ENCODE data around the gene SH2D4B.

SH2D4B gene

DNA sequence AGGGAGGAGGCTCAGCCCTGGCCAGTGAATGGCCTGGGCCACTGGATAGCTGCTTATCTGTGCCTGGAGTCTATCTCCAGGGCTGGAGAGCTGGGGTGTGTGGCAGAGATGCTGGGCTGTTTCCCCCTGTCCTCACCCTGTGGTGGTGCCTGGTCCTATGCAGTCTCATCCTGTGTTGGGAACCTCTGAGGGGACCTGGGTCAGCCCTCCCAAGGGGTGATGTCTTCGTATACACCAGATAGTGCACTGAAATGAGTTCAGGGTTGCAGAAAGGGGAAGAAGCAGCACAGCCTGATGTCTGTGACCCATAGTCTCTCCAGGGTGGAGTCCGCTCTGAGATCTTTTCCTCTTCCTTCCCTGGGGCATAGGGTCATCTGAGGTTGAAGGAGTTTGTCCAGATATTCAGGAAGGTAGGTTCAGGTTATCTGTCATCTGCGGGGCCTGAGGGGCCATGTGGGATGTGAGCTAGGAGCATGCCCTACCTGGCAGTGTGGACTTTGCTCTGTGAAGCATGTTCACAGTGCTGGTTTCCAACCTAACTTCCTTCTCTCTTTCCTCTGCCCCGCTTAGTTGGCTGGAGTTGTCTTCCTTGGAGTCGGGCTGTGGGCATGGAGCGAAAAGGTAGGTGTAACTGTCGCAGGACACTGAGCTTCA is 33.4 kb upstream of the SH2D4B start:
- no peak for DNase-seq

GRCh38 chr10:80504897-80505465 is 32.7 kb upstream of the SH2D4B start:
- DNase-seq, result no peak

DNA sequence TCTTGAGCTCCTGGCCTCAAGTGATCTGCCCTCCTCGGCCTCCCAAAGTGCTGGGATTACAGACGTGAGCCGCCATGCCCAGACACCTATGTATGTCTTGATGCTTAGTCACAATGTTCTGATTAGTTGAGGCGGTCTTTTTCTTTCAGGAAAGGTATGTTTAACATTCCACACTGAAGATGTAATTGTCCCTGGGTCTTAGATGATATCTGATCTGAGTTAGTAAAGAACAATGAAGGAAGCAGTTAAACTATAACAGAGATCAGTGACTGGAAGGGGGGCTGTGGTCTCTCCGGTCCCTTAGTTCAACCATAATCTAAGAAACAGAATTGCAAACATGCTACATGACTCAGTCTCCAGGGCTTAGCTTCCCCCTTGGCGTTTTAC is 31.5 kb upstream of the SH2D4B start:
- peak; percentile 61 for DNase-seq

- no peak for DNase-seq
Observed at GRCh38 chr10:80506836-80507487, 30.7 kb upstream of the SH2D4B start.

- no peak for DNase-seq
Observed at GRCh38 chr10:80509108-80509402, 28.6 kb upstream of the SH2D4B start.

DNA sequence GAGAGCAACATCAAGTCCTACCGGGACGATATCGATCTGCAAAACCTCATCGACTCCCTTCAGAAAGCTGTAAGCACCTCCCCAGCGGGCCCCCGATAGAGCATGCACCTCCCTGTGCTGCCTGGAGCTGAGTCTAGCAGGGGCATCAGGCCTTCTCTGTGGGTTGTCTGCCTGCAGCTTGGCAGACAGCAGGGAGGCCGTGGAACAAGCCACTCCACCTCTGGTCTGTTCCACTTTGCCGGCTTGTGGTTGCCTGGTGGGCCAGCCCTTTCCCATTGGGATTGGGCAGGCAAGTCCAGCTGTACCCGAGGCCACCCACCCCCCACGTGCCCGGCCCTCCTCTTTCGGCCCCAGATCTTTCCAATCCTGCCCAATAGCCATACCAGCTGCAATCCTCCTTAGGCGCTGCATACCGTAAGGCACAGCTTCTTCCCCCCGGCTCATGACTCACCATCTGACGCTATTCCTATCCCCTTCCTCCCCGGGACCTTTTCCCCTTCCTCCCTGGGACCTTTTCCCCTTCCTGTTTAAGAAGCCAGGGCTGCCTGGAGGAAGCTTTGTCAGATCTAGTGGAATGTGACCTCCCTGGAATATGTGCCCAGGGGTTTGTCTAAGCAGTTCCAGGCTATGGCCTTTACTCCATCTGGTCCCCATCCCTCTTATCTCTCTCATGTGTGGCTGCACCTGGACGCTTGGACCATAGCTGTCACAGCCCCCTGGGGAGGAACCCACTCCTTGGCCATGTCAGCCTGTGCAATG is 28.1 kb upstream of the SH2D4B start:
- peak; percentile 80 for DNase-seq

DNA sequence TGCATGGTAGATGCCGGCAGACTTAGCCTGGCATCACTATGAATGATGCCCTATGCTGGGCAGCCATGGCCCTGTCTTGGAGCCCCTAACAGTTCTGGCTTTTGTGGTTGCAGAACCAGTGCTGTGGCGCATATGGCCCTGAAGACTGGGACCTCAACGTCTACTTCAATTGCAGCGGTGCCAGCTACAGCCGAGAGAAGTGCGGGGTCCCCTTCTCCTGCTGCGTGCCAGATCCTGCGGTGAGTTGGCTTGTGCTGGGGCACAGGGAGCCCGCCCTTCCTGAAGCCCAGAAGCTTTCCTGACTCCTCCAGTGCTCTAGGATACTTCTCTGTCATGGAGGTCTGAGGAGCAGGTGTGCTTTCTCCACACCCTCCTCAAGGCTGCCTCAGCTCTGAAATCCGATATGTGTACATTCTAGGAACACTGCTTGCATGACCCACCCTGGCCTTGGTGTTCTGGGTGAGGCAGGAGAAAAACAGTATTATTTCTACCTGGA is 25.6 kb upstream of the SH2D4B start:
- DNase-seq, result no peak

- DNase-seq, result no peak
Observed at GRCh38 chr10:80513106-80513505, 24.6 kb upstream of the SH2D4B start.

DNA sequence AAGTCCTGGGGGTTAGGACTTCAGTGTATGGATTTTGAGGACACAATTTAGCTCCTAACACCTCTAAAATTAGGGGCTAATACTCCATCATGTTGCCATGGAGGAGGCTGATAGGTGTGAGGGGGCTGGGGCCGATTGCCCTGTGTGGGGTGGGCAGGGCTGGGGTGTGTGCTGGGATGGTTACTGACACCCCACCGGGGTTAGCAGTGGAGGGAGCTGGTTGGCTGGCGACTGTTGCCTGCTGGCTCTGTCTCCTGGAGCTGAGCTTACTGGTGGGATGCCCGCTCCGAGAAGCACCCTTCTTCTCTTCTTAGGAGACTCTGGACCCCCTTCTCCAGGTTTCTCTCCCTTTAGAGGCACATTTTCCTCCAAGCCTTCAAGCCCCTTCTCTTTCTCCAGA is 22.2 kb upstream of the SH2D4B start:
- no peak for DNase-seq

GRCh38 chr10:80515941-80516340 is 21.8 kb upstream of the SH2D4B start:
- DNase-seq, result no peak

DNA sequence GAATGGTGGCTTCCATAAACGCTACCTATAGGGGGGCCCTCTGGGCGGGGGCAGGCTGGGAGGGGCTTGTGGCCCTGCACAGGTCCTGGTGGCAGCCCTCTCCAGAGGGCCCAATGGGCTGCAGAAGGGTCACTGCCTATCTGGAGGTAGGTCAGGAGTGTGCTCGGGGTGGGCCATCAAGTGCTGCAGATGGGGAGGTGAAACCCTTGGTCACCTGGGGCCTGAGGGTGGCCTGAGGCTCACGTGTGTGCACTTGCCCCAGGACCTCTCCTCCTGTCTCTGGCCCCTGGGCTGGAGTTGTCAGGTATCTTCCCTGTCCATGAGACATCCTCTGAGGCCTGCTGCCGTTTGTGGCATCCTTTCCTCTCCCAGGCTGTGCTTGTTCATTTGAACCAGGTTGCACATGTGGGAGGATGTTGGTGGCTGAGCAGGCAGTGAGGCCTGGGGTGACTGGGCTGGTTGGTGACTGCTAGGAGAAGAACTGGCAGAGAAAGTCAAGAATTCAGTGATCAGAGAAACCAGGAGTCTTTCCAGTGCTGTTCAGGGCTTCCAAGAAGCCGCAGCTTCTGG is 21.1 kb upstream of the SH2D4B start:
- DNase-seq, result no peak

DNA sequence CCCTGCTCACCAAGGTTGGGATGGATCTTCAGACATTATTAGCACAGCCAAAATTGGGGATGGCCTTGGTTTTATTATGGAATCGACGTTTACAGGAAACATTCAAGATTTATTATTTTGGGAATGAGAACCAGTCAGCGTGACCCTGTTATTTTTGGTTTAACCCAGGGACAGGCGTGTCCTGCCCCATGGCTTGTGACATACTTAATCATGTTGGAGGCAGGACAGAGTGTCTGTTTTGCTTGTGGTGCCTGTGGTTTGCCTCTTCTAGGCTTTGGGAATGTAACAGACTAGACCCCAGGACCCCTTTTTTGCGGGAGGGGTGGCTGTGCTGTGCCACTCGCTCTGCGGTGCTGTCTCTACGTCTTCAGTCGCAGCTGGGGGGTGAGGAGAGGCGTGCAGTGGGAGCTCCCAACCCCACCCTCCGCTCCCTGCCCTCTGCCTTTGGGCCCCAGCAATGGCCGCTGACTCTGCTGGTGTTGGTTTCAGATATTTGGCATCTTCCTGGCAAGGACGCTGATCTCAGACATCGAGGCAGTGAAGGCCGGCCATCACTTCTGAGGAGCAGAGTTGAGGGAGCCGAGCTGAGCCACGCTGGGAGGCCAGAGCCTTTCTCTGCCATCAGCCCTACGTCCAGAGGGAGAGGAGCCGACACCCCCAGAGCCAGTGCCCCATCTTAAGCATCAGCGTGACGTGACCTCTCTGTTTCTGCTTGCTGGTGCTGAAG is 20.1 kb upstream of the SH2D4B start:
- no peak for DNase-seq

DNA sequence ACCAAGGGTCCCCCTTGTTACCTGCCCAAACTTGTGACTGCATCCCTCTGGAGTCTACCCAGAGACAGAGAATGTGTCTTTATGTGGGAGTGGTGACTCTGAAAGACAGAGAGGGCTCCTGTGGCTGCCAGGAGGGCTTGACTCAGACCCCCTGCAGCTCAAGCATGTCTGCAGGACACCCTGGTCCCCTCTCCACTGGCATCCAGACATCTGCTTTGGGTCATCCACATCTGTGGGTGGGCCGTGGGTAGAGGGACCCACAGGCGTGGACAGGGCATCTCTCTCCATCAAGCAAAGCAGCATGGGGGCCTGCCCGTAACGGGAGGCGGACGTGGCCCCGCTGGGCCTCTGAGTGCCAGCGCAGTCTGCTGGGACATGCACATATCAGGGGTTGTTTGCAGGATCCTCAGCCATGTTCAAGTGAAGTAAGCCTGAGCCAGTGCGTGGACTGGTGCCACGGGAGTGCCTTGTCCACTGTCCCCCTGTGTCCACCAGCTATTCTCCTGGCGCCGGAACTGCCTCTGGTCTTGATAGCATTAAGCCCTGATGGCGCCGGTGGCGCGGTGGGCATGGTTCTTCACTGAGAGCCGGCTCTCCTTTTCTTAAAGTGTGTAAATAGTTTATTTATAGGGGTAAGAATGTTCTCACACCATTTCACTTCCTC is 19.4 kb upstream of the SH2D4B start:
- no peak for DNase-seq

- no peak for DNase-seq
Observed at GRCh38 chr10:80518807-80519360, 18.8 kb upstream of the SH2D4B start.

DNA sequence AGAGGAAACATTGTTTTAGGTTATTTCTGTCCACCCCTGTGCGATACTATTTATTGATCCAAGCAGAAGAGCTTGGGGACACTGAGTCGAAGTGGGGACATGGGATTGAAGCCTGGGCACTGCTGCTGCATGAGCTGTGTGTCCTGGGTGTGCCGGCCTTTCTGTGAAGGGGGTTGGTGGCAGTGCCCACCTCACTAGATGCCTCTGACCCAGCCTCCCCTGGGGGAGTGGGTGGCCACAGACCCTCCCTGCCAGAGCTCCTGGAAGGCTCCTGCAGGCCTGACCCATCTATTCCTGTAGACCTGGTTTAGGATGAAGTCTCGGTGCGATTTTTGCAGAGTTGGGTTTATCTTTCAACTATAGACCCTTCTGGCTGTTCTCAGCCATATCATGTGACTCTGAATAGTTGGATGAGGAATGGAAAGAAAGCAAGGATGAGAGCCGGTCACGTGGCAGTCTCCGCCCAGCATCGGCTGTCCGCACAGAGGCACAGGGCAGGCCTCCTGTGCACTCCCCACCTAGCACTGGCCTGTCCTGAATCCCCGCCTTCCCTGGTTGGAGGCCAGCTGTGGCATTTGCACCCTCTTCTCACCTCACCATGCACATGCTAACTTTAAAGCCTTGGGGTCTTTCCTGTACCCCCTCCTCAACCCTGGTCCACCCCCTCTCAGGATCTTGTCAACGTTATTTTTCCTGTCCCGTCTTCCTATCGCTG is 17.6 kb upstream of the SH2D4B start:
- no peak for DNase-seq

DNA sequence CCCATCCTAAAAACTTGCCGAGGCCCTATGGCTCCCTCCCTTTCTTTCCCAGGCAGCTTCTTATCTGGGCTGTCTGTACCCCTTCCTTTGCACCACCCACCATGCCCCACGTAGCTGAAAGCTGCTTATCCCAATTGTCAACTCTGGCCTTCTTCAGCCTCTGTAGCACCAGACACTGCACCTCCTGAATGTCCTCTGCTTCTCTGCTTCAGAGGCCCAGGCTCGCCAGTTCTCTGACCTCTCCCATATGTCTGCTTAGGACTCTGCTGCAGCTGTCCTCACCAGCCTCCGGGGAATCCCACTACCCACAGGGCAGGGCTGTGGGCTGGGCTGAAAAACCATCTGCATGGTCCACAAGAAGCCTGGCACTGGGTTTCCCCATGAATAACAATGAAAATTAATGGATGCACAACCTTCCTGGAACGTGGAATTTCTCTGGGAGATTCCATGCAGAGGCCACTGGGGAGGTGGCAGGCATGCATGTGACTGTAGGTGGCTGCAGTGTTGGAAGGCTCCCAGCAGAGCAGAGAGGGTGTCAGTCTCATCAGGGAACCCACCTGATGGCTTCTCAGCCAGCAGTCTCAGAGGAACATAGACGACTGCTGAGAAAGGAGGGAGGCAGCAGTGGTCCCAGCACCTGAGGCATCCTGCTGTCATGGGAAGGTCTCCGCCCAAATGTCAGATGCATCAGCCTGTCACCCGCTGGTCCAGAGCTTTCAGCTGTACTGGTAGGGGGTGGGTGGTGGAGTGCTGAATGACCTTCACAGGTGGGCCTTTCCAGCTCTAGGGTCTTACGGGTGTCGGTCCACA is 16.8 kb upstream of the SH2D4B start:
- DNase-seq, result no peak

GRCh38 chr10:80522756-80523363 is 14.8 kb upstream of the SH2D4B start:
- no peak for DNase-seq

DNA sequence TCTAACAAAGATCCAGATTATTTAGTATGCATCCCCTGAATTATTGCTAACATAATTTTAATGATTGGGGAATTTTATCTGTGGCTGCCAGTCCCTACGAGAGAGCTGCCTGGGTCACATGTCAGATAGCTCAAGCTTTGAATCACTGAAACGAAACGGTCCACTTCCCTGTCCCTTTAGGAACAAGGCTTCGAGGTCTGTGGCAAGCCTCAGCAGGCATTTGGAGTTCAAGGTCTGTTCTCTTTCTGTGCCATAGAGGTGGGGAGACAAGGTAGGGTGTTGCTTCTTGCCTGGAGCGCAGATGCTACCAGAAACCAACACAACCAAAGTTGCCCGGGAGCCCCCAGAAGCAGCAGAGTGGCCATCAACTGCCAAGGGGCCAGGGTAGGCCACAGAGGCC is 13.9 kb upstream of the SH2D4B start:
- DNase-seq, result no peak

- DNase-seq, result no peak
Observed at GRCh38 chr10:80524190-80524909, 13.4 kb upstream of the SH2D4B start.
